GM21423 (cell line): Measurements from ENCODE around the gene FSHB.
"Not testable (repeated sequence)": the region's sequence is repeated elsewhere in the genome, so short reads cannot be mapped to it uniquely, and the experiment has no call there.

ENCODE experiments used
- ATAC-seq: cut with Tn5 transposase; IDR thresholded peaks from one replicate; pipeline ENCODE4 v1.9.1; 2021; ENCODE audit warnings: mild to moderate bottlenecking, moderate library complexity; ENCODE audit not compliant: unreplicated experiment

FSHB gene

GRCh38 chr11:30230714-30231113, at the start of gene FSHB:
Gene FSHB (plus strand): TSS chr11:30231014. CDS start chr11:30231903, 889 bp downstream.
- ATAC-seq, result no peak

GRCh38 chr11:30186748-30187147, 44.1 kb upstream of the FSHB start:
- no peak for ATAC-seq

- ATAC-seq, result no peak
These were observed 38.2 kb upstream of the FSHB start for GRCh38 chr11:30192620-30193019.

- ATAC-seq, result peak; percentile 94
These were observed 34.2 kb upstream of the FSHB start for GRCh38 chr11:30196400-30197206.

GRCh38 chr11:30197869-30198268, 32.9 kb upstream of the FSHB start:
- no peak for ATAC-seq

GRCh38 chr11:30202989-30203388, 27.8 kb upstream of the FSHB start:
- not testable (repeated sequence) for ATAC-seq

GRCh38 chr11:30203850-30204249, 27.0 kb upstream of the FSHB start:
- ATAC-seq, result no peak

GRCh38 chr11:30206249-30206996, 24.4 kb upstream of the FSHB start:
- ATAC-seq, result peak; percentile 85

- no peak for ATAC-seq
These were observed 20.5 kb upstream of the FSHB start for GRCh38 chr11:30210357-30210756.

- no peak for ATAC-seq
These were observed 14.3 kb upstream of the FSHB start for GRCh38 chr11:30216534-30216933.

GRCh38 chr11:30218278-30218677, 12.5 kb upstream of the FSHB start:
- ATAC-seq, result no peak

GRCh38 chr11:30225642-30226041, 5.2 kb upstream of the FSHB start:
- ATAC-seq, result no peak

- no peak for ATAC-seq
These were observed 2.4 kb upstream of the FSHB start for GRCh38 chr11:30228323-30228884.

- no peak for ATAC-seq
These were observed 8.2 kb downstream of the FSHB start for GRCh38 chr11:30239025-30239424.

GRCh38 chr11:30244265-30244664, 13.5 kb downstream of the FSHB start:
- ATAC-seq, result no peak

GRCh38 chr11:30245621-30246020, 14.8 kb downstream of the FSHB start:
- no peak for ATAC-seq

GRCh38 chr11:30254307-30255298, 23.8 kb downstream of the FSHB start:
- no peak for ATAC-seq

GRCh38 chr11:30255637-30256036, 24.8 kb downstream of the FSHB start:
- no peak for ATAC-seq

- no peak for ATAC-seq
These were observed 26.2 kb downstream of the FSHB start for GRCh38 chr11:30257058-30257457.

GRCh38 chr11:30258679-30259078, 27.9 kb downstream of the FSHB start:
- ATAC-seq, result peak; percentile 28

GRCh38 chr11:30260813-30261212, 30.0 kb downstream of the FSHB start:
- peak; percentile 97 for ATAC-seq
